GM21528 (cell line): Measurements from ENCODE around the gene CEP162.
"Not testable (repeated sequence)": the region's sequence is repeated elsewhere in the genome, so short reads cannot be mapped to it uniquely, and the experiment has no call there.

ENCODE experiments used
- ATAC-seq: cut with Tn5 transposase; IDR thresholded peaks from one replicate; pipeline ENCODE4 v1.9.1; 2021; ENCODE audit warnings: mild to moderate bottlenecking, moderate library complexity; ENCODE audit not compliant: unreplicated experiment, low FRiP score

CEP162 gene

DNA sequence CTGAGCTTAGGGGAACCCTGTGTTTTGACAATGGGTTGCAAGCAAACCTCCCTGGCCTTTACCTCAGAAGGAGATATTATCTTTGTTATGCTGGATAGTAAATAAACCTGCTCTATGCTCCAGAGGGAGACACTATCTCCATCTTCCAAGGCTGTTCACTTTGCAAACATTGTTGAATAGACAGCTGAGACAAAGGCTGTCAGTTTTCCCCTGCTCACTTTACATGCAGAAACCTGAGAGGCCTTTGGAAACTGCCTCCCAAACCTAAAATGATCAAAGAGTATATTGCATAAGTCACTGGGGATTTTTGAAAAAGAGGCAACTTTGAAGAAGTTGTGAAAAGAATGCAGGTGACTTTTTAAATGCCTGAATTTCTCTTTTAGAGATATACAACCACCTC lies 132.3 kb downstream of the CEP162 start:
- ATAC-seq = no peak

DNA sequence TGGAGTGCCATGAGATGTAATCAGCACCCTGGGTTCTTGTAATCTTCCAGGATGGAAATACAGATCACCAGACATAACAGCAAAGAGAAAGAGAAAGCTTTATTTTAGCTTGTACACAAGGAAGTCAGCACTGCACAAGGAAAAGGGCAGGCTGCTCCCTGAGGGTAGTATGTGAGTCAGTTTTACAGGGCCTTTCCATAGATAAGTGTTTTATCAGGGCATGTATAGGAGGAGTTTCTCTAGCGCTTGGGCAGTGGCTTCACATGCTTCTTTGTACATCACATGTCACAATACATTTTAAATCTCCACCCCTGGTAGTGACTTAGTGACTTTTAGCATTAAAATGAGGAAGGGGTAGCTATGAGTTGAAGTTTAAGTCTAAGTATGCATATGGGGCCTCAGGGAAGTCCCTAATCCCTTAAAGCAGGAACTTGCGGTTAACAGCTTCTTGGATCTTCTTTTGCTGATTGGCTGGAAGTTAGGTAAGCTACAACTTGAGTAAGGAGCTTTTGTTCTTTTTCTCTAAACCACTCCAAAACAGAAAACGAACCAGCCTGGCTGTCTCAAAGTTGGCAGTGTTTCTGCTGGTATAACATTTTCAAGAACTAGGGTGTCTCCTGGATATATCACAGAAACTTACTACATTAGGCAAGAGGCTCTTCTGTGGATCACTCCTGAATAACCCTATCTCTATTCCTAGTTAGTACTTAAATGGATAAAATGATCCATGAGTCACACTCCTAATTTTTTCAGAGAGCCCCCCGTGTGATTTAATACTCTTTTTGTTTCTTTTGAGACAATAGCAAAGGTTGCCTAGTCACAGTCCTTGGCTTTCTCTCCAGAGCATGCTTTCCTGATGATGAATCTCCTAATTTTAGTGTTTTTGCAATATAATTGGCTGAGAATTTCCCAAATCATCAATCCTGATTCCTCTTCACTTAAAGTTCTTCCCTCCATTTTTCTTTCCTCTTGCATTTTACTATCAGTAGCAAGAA lies 133.7 kb downstream of the CEP162 start:
- no peak for ATAC-seq

DNA sequence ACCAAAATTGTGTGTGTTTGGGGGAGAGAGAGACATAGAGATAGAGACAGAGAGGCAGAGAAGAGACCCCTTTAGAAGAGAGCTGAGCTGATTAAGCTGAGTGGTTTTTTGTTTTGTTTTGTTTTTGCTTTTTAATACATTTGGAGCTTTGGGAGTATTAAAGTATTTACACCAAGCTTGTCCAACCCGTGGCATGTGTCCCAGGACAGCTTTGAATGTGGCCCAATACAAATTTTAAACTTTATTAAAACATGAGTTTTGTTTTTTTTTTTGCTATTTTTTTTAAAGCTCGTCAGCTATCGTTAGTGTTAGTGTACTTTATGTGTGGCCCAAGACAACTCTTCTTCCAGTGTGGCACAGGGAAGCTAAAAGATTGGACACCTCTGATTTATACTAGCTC lies 137.9 kb downstream of the CEP162 start:
- ATAC-seq = no peak

DNA sequence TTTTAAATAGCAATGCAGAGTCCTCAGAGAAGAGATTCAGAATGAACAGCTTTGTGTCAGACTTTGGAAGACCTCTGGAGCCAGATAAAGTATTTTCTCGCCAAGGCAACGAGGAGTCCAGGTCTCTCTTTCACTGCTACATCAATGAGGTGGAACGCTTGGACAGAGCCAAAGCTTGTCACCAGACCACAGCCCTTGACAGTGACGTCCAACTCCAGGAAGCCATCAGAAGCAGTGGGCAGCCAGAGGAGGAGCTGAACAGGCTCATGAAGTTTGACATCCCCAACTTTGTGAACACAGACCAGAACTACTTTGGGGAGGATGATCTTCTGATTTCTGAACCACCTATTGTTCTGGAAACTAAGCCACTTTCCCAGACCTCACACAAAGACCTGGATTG lies 138.4 kb downstream of the CEP162 start:
- ATAC-seq = no peak

DNA sequence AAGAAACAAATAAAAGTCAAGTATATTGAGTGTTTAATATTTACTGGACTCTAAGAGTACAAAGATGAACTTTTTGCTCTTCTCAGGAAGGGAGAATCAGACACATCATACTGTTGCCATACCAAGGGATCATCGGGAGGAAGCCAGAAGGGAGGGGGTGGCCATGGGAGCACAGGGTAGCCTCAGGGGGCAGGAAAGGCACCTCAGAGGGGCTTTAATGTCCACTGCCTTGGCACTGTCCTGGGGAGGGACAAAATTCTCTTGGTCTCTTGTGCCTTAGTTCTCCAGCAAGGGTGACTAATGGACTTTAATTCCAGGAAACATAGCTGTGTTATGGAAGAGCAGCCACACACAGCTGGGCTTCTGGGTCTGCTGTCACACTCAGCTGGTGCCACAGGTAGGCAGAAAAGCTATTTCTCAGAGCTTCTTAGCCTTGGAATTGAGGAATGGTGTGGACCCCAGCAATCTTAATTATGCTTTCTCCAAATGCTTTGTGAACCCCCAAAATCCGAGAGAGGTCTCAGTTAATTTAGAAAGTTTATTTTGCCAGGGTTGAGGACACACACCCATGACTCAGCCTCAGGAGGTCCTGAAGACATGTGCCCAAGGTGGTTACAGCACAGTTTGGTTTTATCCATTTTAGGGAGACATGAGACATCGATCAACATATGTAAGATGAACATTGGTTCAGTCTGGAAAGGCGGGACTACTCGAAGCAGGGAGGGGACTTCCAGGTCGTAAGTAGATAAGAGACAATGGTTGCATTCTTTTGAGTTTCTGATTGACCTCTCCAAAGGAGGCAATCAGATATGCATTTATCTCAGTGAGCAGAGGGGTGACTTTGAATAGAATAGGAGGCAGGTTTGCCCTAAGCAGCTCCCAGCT lies 140.7 kb downstream of the CEP162 start:
- no peak for ATAC-seq

DNA sequence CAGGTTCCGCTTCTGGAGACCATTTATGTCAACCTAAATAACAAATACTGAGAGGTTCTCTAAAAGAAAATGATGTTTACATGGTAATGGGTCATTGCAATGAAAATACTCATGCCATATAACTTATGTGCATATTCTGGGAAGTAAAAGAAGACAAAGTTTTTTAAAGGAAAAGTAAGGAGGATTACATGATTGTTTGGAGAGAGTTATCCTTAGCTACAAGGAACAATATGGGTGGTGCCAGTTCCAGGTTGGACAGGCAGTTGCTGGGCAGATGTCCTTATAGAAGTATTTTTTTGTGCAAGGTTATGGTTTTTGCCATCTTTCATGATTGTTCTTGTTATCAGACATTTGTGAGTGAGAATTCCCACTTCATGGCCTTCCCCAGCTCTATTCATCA lies 141.4 kb downstream of the CEP162 start:
- ATAC-seq = no peak

DNA sequence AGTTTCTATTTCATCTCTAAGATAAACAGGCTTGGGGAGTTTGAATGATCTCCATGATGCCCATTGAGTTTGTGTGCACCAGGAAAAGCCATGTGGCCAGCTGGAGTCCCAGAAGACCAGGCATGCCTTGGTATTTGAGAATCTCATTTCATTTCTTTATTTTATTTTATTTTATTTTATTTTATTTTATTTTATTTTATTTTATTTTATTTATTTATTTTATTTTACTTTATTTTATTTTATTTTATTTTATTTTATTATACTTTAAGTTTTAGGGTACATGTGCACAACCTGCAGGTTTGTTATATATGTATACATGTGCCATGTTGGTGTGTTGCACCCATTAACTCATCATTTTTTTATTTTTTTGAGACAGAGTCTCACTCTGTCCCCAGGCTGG lies 142.7 kb downstream of the CEP162 start:
- not testable (repeated sequence) for ATAC-seq

DNA sequence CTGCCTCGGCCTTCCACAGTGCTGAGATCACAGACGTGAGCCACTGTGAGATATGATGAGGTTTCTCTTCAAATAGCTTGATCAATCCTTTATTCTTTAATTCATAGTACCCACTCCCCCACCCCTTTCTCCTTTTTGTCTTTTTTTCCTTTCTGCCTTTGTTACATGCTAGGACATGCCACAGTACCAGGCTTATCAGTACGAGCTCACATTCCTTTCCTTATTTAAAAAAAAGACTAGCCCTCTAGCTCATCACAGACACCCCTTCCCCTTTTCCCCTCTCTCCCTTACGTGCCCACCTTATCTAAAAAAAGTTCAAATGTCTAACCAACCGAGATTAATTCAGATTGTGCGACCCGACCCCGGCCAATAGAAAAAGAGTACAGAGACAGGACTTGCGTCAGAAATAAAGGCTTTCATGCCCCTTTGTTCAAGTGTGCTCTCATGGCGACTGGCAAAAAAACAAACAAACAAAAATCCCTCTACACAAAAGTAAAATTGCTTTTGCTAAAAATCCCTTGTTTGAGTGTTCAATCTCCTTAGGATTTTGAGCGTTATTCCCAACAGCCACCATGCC lies 144.7 kb downstream of the CEP162 start:
- ATAC-seq = no peak

DNA sequence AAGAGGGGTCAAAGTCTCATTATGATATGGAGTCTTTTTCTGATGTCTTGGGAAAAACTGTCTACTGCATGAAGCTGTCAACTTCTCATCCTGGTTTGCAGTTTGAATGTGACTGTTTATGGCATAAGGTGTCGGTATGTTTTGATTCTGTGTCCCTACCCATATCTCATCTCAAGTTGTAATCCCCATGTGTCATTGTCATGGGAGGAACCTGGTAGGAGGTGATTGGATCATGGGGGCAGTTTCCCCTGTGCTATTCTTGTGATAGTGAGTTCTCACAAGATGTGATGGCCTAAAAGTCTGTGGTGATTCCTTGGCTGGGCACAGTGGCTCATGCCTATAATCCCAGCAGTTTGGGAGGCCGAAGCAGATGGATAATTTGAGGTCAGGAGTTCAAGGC lies 146.2 kb downstream of the CEP162 start:
- ATAC-seq = no peak

DNA sequence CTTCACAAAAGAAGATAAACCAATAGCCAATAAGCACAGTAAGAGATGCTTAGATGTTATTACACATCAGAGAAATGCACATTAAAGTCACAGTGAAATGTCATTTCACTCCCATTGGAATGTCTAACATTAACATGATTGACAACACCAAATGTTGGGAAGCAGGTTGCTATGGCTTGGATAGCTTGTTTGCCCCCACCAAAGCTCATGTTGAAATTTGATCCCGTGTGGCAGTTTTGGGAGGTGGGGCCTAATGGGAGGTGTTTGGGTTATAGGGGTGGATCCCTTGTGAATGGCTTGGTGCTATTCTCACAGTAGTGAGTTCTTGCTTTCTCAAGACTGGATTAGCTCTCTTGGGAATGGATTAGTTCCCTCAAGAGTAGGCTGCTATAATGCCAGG lies 149.1 kb downstream of the CEP162 start:
- no peak for ATAC-seq

DNA sequence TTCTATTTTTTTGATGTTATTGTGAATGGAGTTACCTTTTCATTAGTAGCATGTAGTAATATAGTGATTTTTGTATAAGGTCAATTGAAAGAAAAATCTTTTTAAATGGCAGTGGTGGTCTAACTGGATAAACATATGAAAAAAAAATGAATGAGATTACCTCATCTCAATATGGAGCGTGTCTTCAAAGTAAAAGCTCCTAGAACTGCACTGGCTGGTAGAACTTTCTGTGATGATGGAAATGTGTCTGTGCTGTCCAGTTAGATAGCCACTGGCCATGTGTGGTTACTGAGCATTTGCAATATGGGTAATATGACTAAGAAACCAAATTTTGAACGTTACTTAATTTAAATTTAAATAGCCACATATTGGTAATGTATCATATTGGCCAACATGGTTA lies 149.8 kb downstream of the CEP162 start:
- ATAC-seq = no peak

DNA sequence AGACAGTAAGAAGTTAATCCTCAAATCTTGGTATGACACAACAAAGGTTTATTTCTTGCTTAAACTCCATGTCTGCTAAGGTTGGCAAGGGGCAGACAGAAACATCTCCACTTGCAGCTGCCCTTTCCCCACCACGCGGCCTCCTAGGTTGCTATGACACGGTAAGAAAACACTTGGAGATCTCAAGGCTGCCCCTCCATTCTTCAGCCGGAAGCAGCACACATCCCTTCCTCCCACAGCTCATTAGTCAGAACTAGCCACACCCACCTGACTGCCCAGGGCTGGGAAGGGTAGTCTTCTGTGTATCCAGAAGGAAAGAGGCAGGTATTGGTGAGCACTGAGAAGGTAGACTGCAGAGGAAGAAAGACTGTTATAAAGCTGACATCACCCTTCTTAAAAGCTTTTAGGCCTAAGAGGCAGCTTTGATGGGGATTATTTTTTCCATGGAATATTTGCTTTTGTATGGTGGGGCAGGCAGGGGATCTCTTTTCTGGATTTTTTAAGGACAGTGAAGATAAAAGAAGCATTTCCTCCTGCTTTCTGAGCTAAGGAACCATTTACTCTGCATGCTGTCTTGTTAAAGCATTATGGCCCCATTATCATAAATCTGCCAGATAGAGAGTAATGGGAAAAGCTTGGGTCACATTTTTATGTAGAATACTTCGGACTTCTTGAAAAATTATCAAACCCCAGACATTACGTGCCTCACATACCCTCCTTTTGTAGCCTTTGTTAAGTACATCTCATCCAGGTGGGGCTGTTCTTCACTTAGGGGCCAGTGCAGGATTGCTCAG lies 152.3 kb downstream of the CEP162 start:
- ATAC-seq = no peak
